SU-DHL-6 (cell line): ENCODE results near the gene LRRC28.

ENCODE experiments used
- CTCF ChIP-seq: fragments of 200-600 bp; sonication (generic); IDR thresholded peaks from one replicate; pipeline ENCODE4 v1.5.1; 2017; ENCODE audit warnings: antibody characterized with exemption, mild to moderate bottlenecking, low read length, moderate library complexity; ENCODE audit not compliant: insufficient read depth, poor library complexity, severe bottlenecking
- EZH2phosphoT487 ChIP-seq: fragments of 200-600 bp; sonication (generic), shearing (Covaris generic); conservative IDR thresholded peaks from 2 replicates; pipeline ENCODE4 v1.6.1; 2018; ENCODE audit warnings: mild to moderate bottlenecking, antibody characterized with exemption, low read length, moderate library complexity, mixed read lengths

- TF ChIP-seq CTCF (no peak), EZH2phosphoT487 (no peak)
Measured at GRCh38 chr15:99250001-99250400, 1.3 kb upstream of the LRRC28 start.
